NCI-H524 treated with DMSO at 0.1 percent for 48 hours (cell line): ENCODE measurements around the gene CSNK1G3.
A peak's percentile ranks its signal among the peaks of the same experiment; 100 is the strongest.
"Not testable (repeated sequence)": the region's sequence is repeated elsewhere in the genome, so short reads cannot be mapped to it uniquely, and the experiment has no call there.

Source experiments
- DNase-seq: peaks from one replicate; lab custom pipeline; 2025; lab: John Stamatoyannopoulos, UW

Gene CSNK1G3

GRCh38 chr5:123511648-123512605, at the start of gene CSNK1G3:
TSS of gene CSNK1G3 (plus strand) at chr5:123512177. CDS start at chr5:123545664, 33,487 bp downstream.
- DNase-seq = peak; percentile 86

GRCh38 chr5:123466839-123467238, 45.1 kb upstream of the CSNK1G3 start:
- DNase-seq = not testable (repeated sequence)

GRCh38 chr5:123471385-123471784, 40.6 kb upstream of the CSNK1G3 start:
- no peak for DNase-seq

- DNase-seq = no peak
Measured at GRCh38 chr5:123472150-123472924, 39.6 kb upstream of the CSNK1G3 start.

DNA sequence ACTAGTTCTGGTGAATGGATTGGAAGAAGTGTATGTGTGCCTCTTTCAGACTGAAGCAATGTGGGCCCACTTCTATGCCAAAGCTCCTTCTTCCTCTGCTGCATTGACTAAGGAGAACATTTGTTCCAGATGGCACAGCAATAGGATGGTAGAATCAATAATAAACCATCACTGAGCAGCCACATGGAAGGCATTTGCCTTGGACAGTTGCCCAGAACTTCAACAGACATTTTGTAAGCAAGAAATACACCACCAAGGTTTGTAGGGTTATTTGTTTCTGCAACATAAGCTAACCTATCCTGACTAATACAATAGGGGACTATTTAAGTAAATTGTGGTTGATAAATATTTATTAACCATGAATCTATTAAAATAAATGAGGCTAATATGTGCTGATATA, 37.7 kb upstream of the CSNK1G3 start:
- peak; percentile 11 for DNase-seq

DNA sequence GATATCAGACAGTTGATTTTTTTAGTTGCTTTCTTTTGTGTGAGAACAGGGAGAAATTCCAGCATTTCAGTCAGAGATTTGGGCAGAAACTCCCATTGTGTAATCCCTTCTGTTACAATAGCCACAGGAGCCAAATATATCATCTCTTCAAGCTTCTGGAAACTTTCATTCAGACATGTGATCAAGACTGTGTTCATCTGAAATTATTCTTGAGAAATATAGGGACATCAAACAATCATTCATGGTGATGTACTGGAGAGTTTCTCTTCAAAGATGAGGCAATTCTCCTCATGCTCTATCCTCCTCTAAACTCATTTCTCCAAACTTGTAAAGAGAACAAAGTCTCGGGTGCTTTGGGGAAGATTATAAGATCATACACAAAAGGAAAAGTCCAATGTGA, 35.2 kb upstream of the CSNK1G3 start:
- no peak for DNase-seq

DNA sequence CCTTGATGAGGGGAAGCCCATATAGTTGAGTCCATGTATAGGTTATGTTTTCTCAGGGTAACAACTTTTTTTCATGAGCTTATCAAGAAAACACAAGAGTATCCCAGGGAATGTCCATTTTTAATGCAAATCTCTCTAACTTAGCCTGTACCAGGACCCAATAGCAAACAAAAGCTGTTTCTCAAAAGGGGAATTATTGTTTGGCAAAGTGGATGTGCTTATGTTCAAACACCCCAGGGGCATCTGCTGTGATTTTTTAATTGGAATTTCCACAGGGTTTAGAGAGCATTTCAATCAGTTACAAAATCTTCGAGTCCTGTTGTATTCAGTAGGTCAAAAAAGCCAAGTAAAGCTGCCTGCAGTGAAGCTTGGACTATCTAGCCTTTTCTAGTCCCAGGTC, 33.4 kb upstream of the CSNK1G3 start:
- no peak for DNase-seq

DNA sequence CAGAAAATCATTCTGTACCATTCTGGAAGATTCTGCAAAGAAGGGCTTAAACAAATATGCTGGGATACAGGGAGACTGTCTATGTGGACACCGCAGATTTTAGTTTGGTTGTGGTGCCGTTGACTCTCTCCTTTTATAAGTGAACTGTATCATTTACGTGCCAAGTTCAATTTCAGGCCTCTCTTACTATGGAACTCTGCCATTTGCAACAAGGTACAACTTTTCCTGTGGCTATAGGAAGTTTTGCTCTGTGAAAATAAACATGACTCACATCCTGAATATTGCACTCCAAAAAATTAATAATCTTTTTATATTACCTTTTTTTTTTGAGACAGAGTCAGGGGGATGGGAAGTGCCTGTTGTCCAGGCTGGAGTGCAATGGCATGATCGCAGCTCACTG, 29.7 kb upstream of the CSNK1G3 start:
- DNase-seq = no peak

DNA sequence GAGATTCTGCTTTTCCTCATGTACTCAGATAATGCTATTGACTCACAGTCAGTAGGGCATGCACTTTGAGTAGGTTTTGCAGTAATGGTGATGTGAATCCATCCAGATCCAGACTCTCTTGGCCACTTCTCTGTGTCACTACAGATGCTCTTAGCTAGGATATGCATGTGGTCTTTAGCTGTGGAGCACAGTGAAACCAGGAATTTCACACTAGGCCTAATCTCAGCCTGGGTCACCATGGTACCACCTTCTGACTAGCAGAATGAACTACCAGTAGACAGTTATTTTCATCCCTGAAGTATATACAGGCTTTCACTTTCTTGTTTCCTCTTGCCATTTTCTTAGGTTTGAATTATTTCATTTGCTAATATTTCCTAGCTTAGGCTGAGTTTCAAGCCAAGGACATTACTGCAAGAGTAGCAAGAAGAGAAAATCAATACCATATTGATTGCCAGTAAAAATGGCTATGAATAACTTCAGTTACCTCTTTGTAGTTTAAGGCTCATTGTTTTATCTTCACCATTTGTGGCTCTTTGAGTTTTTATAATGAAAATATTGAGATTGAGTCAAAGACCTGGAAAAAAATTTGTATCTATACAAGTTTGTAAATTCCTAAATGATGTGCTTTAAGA, 28.4 kb upstream of the CSNK1G3 start:
- DNase-seq = no peak

DNA sequence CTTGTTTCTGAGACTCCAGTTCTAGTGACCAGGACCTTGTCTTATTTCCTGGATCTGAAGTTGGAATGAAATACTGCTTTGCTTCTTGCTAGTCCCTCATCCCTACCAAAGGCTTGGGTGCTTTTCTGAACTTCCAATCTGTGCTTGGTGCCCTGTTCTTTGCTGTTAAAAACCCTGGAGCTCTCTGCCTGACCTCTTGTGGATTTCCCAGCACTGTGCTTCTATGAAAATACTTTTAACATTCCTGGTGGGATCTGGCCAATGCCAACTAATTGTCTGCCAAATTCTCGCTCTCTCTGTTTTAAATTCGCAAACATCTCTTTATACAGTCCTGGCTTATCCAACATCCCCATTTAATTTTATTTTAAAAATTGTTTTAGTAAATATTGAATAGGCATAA, 26.7 kb upstream of the CSNK1G3 start:
- DNase-seq = no peak

DNA sequence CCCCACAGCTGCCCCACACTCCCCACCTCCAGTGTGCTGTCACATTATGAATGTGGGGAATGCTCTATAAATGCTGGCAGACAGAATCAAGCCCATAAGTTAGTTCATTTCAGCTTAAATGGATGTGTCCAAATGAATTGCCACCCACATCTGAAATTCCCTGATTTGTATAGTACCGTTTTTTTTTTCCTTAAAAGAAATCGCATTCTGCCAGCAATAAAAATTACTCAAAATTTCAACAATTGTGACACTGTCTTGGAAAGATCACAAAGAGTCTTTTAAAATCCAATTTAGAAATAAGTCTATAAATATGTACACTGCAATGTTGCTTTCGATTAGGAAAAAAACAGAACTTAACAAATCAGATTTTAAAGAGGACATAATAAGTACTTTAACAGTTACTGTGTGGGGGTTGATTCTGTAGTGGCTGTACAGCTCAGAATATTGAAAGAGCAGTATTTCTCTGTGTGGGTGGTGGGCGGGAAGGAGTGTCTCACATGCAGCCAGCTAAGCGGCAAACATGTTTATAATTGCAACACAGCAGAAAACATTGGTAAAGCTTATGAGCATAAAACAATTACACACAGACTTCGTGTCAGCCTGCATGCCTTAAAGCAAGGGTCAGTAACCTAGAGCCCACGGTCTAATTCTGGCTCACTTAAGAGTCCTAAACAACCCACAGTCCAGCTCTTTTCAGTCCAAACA, 24.9 kb upstream of the CSNK1G3 start:
- DNase-seq = no peak

DNA sequence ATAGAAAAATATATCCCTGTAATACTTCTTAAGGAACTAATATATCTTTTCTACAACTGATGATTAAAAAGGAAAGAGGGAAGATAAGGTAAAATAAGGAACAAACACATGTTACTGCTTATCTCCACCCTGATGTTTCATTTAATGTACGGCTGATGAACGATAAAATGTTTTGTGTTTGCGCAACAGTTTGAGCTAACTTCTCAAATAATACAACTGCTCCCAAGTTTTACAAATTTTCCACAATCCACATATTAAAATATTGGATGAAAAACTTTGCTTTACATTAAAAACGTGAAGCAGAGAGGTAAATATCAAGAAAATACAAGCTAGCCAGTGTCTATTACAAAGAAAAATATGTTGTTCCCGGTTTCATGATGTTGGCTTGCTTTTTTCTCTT, 21.0 kb upstream of the CSNK1G3 start:
- no peak for DNase-seq

GRCh38 chr5:123495211-123495610, 16.8 kb upstream of the CSNK1G3 start:
- not testable (repeated sequence) for DNase-seq

GRCh38 chr5:123496892-123497291, 15.1 kb upstream of the CSNK1G3 start:
- no peak for DNase-seq

- no peak for DNase-seq
Measured at GRCh38 chr5:123500471-123500870, 11.5 kb upstream of the CSNK1G3 start.

DNA sequence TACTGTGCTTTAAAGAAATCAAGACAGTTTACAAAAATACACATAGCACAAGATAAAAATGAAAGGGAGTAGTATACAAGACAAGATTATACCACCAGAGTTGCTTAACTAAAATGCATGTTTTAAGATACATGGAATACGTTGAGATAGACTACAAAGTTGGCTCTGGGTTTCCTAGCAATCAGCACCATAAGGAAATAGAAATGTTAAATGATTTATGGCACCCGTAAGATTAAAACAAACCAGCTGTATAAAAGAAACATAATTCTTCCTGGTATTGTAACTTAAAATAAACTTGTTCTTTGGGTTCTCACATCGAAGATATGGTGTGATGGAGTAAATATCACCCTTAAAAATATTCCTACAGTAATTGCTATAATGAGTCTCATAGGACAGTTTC, 9.9 kb upstream of the CSNK1G3 start:
- DNase-seq = no peak

DNA sequence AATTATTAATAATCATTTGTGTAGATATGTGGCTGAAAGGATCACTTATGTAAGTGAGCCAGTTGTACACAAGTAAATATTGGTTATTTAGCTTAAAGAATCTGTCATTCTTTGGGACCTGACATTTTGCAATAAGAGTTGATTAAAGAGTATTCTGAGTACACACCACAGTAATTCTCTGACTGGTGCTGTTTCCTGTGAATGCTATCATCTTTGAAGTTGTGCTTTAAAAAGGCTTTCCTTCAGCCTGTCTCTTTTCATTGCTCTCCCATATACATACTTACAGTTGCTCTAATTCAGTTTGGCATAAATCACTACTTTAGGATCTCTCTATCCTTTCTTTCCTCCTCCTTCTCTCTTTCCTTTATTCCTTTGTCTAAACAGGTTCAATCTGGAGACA, 8.7 kb upstream of the CSNK1G3 start:
- no peak for DNase-seq

- DNase-seq = no peak
Measured at GRCh38 chr5:123505633-123506032, 6.3 kb upstream of the CSNK1G3 start.

GRCh38 chr5:123508441-123508840, 3.5 kb upstream of the CSNK1G3 start:
- no peak for DNase-seq

DNA sequence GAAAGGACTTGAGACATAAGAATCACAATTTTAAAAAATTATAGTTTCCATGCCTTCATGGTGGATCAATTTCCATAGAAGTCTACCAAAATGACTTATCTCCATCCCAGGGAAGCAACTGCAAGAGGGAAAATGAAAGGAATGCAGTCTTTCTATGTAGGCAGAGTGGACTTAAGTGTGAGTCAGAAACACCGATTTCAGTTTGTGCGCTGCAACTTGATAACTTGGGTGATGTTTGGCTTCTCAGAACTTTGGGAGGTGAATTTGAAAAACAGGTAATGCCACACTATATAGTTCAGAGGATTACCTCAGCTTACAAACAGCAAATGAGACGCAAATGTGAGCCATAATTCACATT, 708 bp upstream of the CSNK1G3 start:
- DNase-seq = no peak

DNA sequence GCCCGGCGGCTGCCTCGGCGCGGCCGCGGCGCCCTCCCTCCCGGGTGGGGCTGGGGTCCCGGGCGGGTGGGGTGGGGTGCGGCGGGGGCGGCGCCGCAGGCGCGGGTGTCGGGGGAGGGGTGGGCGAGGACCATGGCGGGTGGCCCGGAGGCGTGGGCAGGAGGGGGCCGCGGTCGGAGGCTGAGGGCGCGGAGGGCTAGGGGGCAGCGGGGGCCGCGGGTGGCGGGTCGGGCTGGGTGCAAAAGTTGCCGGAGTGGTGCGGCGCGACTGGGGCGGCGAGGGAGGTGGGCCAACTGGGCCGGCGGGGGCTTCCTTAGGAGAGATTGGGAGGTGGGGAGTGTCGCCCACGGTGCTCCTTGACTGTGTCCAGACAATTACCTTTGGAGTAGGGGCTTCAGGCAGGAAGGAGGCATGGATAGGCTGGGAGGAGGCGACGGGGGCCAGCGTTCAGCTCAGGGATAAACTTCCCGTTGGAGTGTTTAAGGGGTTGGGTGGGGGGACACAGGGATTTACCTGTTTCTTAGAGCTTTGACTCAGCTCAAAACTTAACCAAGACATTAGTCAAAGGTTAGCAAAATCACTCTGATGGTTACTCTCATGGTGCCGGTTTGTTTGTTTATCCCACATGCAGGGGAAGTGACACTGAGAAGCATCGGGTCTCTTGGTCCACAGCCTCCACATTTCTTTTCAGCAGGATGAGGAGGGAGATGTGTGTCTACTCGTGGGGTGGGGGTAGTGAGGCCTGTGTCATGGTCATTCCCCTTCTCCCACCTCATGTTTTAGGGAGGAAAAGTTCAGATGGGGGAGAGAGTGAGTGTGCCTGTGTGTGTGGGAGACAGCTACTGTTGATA, 859 bp downstream of the CSNK1G3 start:
- DNase-seq = peak; percentile 1
